GM12874 (cell line): ENCODE measurements around the gene NOP53.

Source experiments
- TF ChIP-seq, protein P1 (sequence below): IDR thresholded peaks from 2 replicates; pipeline ENCODE4 v1.5.1; 2011; ENCODE audit warnings: low read depth, mild to moderate bottlenecking, control low read depth, low read length, moderate library complexity; ENCODE audit not compliant: insufficient read depth

Gene NOP53

DNA sequence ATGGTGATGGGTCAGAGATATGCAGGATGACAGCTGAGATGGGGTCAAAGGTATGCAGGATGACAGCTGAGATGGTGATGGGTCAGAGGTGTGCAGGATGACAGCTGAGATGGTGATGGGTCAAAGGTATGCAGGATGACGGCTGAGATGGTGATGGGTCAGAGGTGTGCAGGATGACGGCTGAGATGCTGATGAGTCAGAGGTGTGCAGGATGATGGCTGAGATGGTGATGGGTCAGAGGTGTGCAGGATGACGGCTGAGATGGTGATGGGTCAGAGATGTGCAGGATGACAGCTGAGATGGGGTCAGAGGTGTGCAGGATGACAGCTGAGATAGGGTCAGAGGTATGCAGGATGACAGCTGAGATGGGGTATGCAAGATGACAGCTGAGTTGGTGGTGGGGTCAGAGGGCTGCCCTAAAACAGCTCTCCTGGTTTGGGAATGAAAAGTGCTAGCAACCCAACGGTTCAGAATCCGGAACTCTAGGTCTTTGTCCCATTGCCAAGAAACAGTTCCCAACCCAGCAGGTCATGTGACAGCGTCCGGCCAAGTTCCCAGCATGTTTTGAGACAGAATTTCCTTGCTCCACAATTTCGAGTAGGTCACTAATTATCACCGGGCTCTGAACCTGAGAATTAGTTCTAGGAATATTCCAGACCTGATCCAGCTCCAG lies 36.4 kb downstream of the NOP53 start:
- TF ChIP-seq, protein P1, sequence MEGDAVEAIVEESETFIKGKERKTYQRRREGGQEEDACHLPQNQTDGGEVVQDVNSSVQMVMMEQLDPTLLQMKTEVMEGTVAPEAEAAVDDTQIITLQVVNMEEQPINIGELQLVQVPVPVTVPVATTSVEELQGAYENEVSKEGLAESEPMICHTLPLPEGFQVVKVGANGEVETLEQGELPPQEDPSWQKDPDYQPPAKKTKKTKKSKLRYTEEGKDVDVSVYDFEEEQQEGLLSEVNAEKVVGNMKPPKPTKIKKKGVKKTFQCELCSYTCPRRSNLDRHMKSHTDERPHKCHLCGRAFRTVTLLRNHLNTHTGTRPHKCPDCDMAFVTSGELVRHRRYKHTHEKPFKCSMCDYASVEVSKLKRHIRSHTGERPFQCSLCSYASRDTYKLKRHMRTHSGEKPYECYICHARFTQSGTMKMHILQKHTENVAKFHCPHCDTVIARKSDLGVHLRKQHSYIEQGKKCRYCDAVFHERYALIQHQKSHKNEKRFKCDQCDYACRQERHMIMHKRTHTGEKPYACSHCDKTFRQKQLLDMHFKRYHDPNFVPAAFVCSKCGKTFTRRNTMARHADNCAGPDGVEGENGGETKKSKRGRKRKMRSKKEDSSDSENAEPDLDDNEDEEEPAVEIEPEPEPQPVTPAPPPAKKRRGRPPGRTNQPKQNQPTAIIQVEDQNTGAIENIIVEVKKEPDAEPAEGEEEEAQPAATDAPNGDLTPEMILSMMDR: no peak

DNA sequence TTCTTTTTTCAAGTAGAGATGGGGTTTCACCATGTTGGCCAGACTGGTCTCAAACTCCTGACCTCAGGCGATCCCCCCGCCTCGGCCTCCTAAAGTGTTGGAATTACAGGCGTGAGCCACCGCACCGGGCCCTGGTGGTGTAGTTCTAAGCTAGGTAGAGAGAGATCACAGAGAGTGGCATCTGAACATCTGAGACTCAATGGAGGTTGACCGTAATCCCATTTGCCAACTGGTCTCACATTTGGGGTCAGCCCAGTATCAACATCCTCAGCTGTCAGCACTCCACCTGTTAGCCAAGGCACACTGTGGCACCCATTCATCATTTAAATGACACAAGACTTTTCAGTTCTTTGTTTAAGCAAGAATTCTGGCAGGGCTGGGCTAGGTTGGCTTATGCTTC lies 41.2 kb downstream of the NOP53 start:
- TF ChIP-seq, protein P1: no peak

- TF ChIP-seq, protein P1: peak; percentile 90
Observed at GRCh38 chr19:47790398-47790814, 45.1 kb downstream of the NOP53 start.

DNA sequence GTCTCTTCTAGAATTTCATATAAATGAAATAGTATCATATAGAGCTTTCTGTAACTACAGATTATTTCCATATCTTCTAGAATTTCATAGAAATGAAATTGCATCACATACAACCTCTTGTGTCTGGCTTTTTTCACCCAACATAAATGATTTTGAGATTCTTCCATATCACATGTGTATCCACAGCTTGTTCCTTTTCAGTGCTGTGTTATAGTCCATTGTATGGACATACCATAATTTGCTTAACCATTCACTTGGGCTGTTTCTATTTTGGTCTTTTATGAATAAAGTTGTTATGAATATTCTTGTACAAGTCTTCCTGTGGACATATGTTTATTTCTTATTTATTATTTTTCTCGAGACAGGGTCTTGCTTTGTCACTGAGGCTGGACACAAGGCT lies 47.3 kb downstream of the NOP53 start:
- TF ChIP-seq, protein P1: no peak

GRCh38 chr19:47794526-47794925 lies 49.2 kb downstream of the NOP53 start:
- TF ChIP-seq, protein P1: no peak; the same call in 1 of the 2 replicates

DNA sequence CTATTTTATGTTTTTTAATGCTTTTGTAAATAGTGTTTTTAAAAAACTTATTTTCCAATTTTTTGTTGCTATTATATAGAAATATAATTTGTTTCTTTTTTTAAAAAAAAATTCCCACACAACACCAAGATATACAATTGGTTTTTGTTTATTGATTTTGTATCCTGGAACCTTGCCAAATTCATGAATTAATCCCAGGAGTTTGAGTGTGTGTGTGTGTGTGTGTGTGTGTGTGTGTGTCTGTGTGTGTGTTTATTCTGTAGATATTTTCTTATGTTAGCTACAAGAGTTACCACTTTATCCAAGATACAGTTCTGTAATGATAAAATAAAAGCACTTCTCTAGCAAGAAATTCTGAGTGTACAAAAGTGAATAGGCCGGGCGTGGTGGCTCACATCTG lies 51.4 kb downstream of the NOP53 start:
- TF ChIP-seq, protein P1: no peak

GRCh38 chr19:47797996-47798903 lies 52.9 kb downstream of the NOP53 start:
- TF ChIP-seq, protein P1: no peak
